CD4-positive, alpha-beta T cell treated with Interleukin-12 subunit alpha and Interleukin-12 subunit beta, for 1 hour (primary cell): ENCODE results near the gene AVPI1.

ENCODE experiments used
- DNase-seq: peaks from one replicate; pipeline ENCODE4 v3.0.0-alpha.2; 2020

Gene AVPI1

DNA sequence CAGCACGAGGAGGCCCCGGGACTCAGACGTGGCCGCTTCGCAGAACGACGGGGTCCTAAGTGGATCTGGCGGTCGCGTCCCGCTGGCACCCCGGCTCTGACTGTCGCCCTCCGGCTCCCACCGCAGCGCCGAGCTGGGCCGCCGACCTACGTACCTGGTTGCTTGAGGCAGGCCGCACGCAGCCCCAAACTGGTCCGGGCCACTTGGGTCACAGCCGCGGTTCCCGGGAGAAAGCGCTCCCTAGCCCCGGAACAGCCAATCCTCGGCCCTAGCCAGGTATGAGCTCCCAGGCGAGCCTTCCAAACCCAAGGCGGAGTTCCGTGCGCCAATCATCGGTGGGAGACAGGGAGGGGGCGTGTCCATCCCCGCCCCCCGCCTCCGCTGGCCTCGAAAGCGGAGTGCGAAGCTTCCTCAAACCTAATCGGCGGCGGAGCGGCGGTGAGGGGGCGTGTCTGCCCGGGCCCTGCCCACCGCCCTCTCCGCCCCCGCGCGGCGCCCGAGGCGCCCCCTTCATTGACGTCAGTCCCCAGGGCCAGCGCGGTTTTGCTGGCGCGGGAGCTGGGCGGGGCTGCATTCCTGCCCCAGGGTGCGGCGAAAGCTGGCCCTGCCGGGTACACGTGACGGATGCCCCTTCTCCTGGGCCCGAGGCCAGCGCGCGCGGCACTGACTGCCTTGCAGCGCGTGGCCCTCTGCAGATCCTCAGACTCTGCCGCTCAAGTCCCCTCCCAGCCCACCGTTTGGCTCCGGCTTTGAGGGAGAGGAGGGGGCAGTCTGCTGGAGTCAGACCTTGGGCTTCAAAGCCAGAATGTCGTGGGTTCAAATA is at the start of gene AVPI1:
Gene AVPI1, minus strand, starts transcription at position 280 of the 823 bp plus-strand sequence. CDS start 7,336 bp downstream, outside the sequence.
- peak; percentile 97 for DNase-seq

- no peak for DNase-seq
Measured at GRCh38 chr10:97736403-97736901, 49.4 kb upstream of the AVPI1 start.

GRCh38 chr10:97734021-97734420 is 47.0 kb upstream of the AVPI1 start:
- DNase-seq, result no peak

DNA sequence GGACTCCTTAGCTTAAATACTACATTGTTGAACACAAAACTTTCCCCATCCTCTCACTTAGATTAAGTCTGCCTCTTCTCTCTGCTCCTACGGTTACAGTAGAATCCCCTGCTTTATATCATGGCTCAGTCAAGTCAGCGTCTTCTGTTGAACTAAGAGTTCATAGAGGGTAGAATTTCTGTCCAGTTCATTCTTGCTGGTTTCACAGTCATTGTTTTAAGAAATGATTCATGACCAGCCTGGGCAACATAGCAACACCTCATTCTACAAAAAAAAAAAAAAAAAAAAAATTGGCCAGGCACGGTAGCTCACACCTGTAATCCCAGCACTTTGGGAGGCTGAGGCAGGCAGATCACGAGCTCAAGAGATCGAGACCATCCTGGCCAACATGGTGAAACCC is 46.2 kb upstream of the AVPI1 start:
- DNase-seq, result no peak

- no peak for DNase-seq
Measured at GRCh38 chr10:97732052-97732359, 45.0 kb upstream of the AVPI1 start.

- DNase-seq, result peak; percentile 67
Measured at GRCh38 chr10:97731346-97732051, 44.5 kb upstream of the AVPI1 start.

- DNase-seq, result no peak
Measured at GRCh38 chr10:97729014-97729413, 42.0 kb upstream of the AVPI1 start.

- DNase-seq, result no peak
Measured at GRCh38 chr10:97726636-97727178, 39.7 kb upstream of the AVPI1 start.

GRCh38 chr10:97724341-97724941 is 37.4 kb upstream of the AVPI1 start:
- DNase-seq, result no peak

DNA sequence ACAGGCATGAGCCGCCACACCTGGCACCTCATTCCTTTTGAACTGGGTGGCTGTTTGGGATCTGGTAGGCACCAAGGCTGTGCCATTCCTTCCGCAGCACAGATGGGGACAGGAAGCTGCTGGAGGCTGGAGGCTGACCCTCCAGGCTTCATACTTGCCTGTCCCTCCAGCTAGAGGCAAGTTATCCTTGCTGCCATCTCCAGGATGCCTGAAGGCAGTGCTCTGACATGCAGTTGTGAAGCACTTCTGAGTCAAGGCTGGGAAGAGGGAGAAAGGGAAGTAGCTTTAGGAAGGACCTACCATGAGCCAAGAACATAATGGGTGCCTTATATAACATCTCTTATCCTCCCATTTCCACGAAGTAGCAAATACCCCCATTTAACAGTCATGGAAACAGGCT is 36.0 kb upstream of the AVPI1 start:
- no peak for DNase-seq

DNA sequence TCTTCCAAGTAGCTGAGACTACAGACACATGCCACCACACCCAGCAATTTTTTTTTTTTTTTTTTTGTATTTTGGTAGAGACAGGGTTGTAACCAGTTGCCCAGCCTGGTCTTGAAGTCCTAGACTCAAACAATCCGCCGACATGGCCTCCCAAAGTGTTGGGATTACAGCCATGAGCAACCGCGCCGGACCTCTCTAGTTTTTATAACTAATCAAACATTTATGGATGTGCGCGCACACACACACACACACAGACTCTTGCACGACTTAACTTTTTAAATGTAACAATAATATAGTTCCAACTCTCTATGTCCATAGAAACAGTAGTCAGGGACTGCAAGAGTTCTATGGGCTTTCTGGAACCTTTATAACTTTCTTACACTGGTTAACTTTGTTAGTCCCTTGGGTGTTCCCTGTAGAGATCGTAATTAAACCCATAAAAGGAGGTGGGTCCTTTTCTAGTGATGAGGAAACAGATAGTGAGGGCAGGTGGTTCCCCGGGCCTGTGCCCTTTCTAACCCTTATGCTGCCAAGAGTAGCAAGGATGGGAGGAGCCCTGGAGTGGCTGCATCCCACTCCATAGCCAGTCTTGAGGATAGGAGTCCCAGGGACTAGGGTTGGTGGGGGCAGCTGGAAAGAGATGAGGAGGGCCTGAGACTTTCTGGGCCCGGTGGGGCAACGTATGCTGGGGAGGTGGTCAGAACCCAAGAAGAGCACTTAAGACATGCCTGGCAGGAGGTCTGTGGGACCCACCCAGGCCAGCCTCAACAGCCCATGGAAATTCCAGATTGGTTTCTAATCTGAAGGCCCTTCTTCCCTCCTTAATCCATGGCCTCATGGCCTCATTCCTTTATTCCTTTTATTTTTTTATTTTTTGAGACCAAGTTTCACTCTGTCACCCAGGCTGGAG is 35.1 kb upstream of the AVPI1 start:
- no peak for DNase-seq

DNA sequence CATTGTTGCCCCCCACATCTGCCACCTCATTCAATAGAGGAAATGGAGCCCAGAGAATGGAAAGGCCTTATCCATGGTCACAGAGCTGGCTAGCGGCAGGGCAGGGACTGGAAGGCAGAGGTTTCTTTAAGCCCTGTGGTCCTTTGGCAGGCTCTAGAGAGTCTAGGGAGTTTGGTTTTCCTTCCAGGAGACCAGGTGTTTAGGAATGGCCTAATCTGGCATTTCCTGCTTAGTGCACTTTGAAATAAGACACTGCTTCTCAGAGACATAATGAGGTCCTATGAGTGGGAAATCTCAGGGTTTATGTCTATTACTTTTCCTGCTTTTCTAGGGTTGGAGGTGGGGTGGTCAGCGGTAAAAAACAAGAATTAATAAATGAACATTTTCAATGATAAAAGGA is 32.6 kb upstream of the AVPI1 start:
- DNase-seq, result no peak

GRCh38 chr10:97718659-97719142 is 31.7 kb upstream of the AVPI1 start:
- DNase-seq, result no peak

GRCh38 chr10:97718178-97718577 is 31.1 kb upstream of the AVPI1 start:
- DNase-seq, result no peak

DNA sequence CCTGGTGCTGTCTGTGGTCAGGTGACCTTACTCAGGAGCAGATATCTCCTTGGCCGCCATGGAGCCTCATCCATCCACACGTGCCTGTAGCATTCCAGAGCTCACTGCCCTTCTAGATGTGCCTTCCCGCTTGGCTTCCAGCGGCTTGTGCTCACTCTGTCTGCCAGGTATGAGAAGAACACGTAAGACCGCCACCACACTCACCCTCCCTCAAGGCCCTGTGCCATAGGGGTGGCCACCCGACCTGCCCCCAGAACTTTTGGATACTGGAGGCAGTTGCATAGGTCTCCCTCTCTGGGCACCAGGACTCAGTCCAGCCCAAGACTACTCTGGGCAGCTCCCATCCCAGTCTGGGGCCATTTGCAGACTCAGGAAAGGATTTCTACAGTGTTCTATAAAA is 30.6 kb upstream of the AVPI1 start:
- DNase-seq, result no peak

DNA sequence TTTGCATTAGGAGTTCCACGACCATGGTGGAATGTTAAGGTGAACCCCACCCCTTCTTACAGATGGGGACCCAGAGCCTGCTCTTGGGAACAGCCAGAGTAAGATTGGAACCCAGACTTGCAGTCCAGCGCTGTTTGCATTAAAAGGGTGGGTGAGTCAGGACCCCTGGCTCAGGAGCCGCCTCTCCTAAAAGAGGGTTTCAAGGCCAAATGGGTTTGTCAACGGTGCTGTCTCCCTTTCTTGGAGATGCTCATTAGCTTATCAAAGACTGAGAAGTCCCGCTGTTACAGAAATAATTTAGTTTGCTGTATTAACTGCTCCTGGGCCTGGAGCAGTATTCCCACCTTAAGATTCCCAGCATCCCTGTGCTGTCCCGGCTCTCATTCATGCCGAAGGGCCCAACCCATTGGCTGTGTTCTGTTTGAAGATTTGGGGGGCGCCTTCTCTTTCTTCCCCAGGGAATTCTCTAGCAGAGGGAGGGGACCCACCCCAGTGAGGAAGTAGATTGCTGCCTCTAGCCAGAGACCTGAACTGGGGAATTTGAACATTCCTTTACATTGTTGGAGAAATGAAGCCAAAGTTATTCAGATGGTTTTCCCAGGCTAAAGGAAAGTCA is 28.3 kb upstream of the AVPI1 start:
- DNase-seq, result no peak

- DNase-seq, result no peak
Measured at GRCh38 chr10:97714401-97715258, 27.6 kb upstream of the AVPI1 start.

GRCh38 chr10:97713826-97714400 is 26.9 kb upstream of the AVPI1 start:
- DNase-seq, result peak; percentile 64

DNA sequence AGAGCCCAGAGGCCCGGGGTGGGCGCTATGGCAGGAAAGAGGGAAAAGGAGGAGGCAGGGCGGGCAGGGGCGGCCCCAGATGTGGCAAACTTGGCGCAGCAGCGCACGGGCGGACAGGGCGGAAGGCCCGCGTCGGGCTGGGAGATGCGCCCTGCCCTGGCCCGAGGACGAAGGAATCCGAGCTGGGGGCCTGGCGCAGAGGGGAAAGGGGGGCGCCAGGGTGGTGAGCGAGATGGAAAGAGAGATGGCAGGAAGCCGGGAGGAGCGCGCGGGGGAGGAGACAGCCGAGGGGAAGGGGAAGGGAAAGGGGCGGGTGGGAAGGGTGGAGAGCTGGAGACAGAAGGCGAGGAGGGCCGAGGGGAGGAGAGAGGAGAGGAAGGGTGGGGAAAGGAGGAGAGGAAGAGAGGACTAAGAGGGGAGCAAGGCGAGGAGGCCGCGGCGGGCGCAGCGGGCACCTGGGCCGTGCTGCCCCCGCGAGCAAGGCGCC is 26.3 kb upstream of the AVPI1 start, which contains the start of gene MARVELD1:
Gene MARVELD1, plus strand, starts transcription at position 392 of the 487 bp plus-strand sequence. CDS start 147 bp downstream, outside the sequence.
- no peak for DNase-seq
